ENCODE data around the gene FRYL.
"Not testable (repeated sequence)": the region's sequence is repeated elsewhere in the genome, so short reads cannot be mapped to it uniquely, and the experiment has no call there.

FRYL gene

GRCh38 chr4:48667148-48667547, 112.9 kb downstream of the FRYL start:
- in situ Hi-C loops (cut with MboI; ENCODE audit: low sequenced_read_pairs), result no loop called here

GRCh38 chr4:48665555-48666186, 114.4 kb downstream of the FRYL start:
- in situ Hi-C loops (cut with MboI; ENCODE audit: low sequenced_read_pairs), result no loop called here

- in situ Hi-C loops (cut with MboI; ENCODE audit: low sequenced_read_pairs), result no loop called here
Observed at GRCh38 chr4:48664938-48665337, 115.1 kb downstream of the FRYL start.

- in situ Hi-C loops (cut with MboI; ENCODE audit: low sequenced_read_pairs), result no loop called here
Observed at GRCh38 chr4:48661391-48661790, 118.7 kb downstream of the FRYL start.

GRCh38 chr4:48660347-48660746, 119.7 kb downstream of the FRYL start:
- in situ Hi-C loops (cut with MboI; ENCODE audit: low sequenced_read_pairs), result no loop called here

GRCh38 chr4:48654015-48654664, 125.9 kb downstream of the FRYL start:
- in situ Hi-C loops (cut with MboI; ENCODE audit: low sequenced_read_pairs), result no loop called here

GRCh38 chr4:48653217-48654014, 126.7 kb downstream of the FRYL start:
- in situ Hi-C loops (cut with MboI; ENCODE audit: low sequenced_read_pairs), result no loop called here

GRCh38 chr4:48651914-48652313, 128.2 kb downstream of the FRYL start:
- in situ Hi-C loops (cut with MboI; ENCODE audit: low sequenced_read_pairs), result no loop called here

- in situ Hi-C loops (cut with MboI; ENCODE audit: low sequenced_read_pairs), result no loop called here
Observed at GRCh38 chr4:48649505-48649904, 130.6 kb downstream of the FRYL start.

GRCh38 chr4:48645225-48645794, 134.8 kb downstream of the FRYL start:
- in situ Hi-C loops (cut with MboI; ENCODE audit: low sequenced_read_pairs), result no loop called here

GRCh38 chr4:48642421-48643374, 137.4 kb downstream of the FRYL start:
- in situ Hi-C loops (cut with MboI; ENCODE audit: low sequenced_read_pairs), result no loop called here

GRCh38 chr4:48641401-48641800, 138.7 kb downstream of the FRYL start:
- in situ Hi-C loops (cut with MboI; ENCODE audit: low sequenced_read_pairs), result no loop called here

GRCh38 chr4:48640699-48641098, 139.4 kb downstream of the FRYL start:
- in situ Hi-C loops (cut with MboI; ENCODE audit: low sequenced_read_pairs), result no loop called here

GRCh38 chr4:48640225-48640624, 139.9 kb downstream of the FRYL start:
- in situ Hi-C loops (cut with MboI; ENCODE audit: low sequenced_read_pairs), result no loop called here

- in situ Hi-C loops (cut with MboI; ENCODE audit: low sequenced_read_pairs), result no loop called here
Observed at GRCh38 chr4:48639807-48640206, 140.3 kb downstream of the FRYL start.

GRCh38 chr4:48638586-48638985, 141.5 kb downstream of the FRYL start:
- in situ Hi-C loops (cut with MboI; ENCODE audit: low sequenced_read_pairs), result not testable (repeated sequence)

GRCh38 chr4:48636911-48637310, 143.2 kb downstream of the FRYL start:
- in situ Hi-C loops (cut with MboI; ENCODE audit: low sequenced_read_pairs), result no loop called here

GRCh38 chr4:48635980-48636379, 144.1 kb downstream of the FRYL start:
- in situ Hi-C loops (cut with MboI; ENCODE audit: low sequenced_read_pairs), result no loop called here

GRCh38 chr4:48635310-48635709, 144.8 kb downstream of the FRYL start:
- in situ Hi-C loops (cut with MboI; ENCODE audit: low sequenced_read_pairs), result no loop called here

- in situ Hi-C loops (cut with MboI; ENCODE audit: low sequenced_read_pairs), result no loop called here
Observed at GRCh38 chr4:48634688-48635308, 145.3 kb downstream of the FRYL start.

Measured in HL-60/S4 treated with phorbol 12-myristate 13-acetate at 8.2 ng/mL for 4 days and 3 days (cell line).